H1 (cell line): ENCODE data around the gene ARHGAP12.

Experiments used
- BACH1 ChIP-seq: IDR thresholded peaks from 2 replicates; pipeline ENCODE4 v1.6.1; 2012; ENCODE audit warnings: low read length, improper control_type of control experiment
- EP300 ChIP-seq, 2 experiments: IDR thresholded peaks; 1 replicate in 1 of 2; 2 replicates in 1 of 2; pipeline ENCODE4 v1.6.1; 2011 to 2012; ENCODE audit warnings: low read depth in 2 of 2, low read length in 2 of 2, mild to moderate bottlenecking in 2 of 2, borderline replicate concordance in 1 of 2, inconsistent platforms in 1 of 2, moderate library complexity in 1 of 2
- GABPA ChIP-seq: IDR thresholded peaks from 2 replicates; pipeline ENCODE4 v1.6.1; 2011; ENCODE audit warnings: mild to moderate bottlenecking, low read length, moderate library complexity, borderline replicate concordance; ENCODE audit not compliant: insufficient read depth
- JUN ChIP-seq: IDR thresholded peaks from 2 replicates; pipeline ENCODE4 v1.6.1; 2011; ENCODE audit warnings: low read depth, mild to moderate bottlenecking, improper control_type of control experiment, low read length
- KDM5A ChIP-seq: fragments of 200-600 bp; IDR thresholded peaks from 2 replicates; pipeline ENCODE4 v1.7.1; 2012; ENCODE audit warnings: mild to moderate bottlenecking, low read length, inconsistent platforms, mixed read lengths
- POLR2AphosphoS5 ChIP-seq: IDR thresholded peaks from 2 replicates; pipeline ENCODE4 v1.6.1; 2011; ENCODE audit warnings: low read depth, low read length
- RAD21 ChIP-seq, 2 experiments: IDR thresholded peaks in 1 of 2; conservative IDR thresholded peaks in 1 of 2; 2 replicates each; pipeline ENCODE4 v1.6.1; 2011; ENCODE audit warnings: low read depth in 2 of 2, low read length in 2 of 2, improper control_type of control experiment in 1 of 2, inconsistent platforms in 1 of 2, mild to moderate bottlenecking in 1 of 2, moderate library complexity in 1 of 2
- RXRA ChIP-seq: IDR thresholded peaks from 2 replicates; pipeline ENCODE4 v1.6.1; 2011; ENCODE audit warnings: low read depth, mild to moderate bottlenecking, low read length, moderate library complexity; ENCODE audit not compliant: insufficient read depth
- SP1 ChIP-seq: IDR thresholded peaks from 2 replicates; pipeline ENCODE4 v1.6.1; 2011; ENCODE audit warnings: low read depth, low read length
- TF ChIP-seq, protein P1 (sequence below), 3 experiments: IDR thresholded peaks; 1 replicate in 2 of 3; 2 replicates in 1 of 3; pipeline versions ENCODE4 v1.5.1 to v1.6.1; 2011; ENCODE audit warnings: low read length in 3 of 3, mild to moderate bottlenecking in 3 of 3, inconsistent platforms in 2 of 3, low read depth in 1 of 3, moderate library complexity in 1 of 3; ENCODE audit not compliant: insufficient read depth in 1 of 3; ENCODE audit errors: control extremely low read depth in 1 of 3
- TF ChIP-seq, protein P2 (sequence below): IDR thresholded peaks from 2 replicates; pipeline ENCODE4 v1.6.1; 2011; ENCODE audit warnings: low read length, improper control_type of control experiment

DNA sequence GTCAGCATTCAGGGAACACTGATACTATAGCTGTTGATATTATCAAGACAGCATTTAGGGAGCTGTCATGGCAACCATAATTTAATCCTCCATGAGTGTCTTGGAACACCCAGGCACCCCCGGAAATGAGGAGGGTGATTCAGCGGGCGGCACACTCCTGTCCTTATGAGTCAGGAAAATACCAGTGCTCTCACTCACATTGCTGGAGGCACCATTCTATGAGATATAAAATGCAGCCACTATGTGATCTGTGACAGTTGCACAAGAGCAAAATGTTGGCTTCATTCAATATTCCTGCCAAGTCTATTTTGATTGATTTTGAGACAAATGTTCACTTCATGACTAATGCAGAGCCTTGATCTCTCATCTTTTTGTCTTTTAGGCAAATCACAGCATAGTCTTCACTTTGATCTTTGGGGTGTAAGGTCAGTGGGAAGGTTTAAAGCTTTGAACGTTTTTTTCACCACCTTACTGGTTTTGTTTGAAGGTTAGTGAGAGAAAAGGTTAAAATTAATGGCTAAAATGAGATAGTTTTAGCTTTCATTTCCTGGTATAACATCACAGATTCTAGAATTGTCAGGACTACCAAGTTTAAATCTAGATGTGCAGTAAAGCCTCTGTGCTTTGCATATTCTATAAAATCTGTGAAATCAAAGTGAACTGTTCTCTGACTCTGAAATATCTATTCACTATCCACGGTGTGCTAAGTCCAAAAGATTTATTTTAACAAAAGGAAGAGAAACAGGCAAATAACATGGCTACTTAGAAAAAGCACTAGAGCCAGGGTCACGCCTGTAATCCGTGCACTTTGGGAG lies 12.4 kb upstream of the ARHGAP12 start:
- TF ChIP-seq, protein P1, sequence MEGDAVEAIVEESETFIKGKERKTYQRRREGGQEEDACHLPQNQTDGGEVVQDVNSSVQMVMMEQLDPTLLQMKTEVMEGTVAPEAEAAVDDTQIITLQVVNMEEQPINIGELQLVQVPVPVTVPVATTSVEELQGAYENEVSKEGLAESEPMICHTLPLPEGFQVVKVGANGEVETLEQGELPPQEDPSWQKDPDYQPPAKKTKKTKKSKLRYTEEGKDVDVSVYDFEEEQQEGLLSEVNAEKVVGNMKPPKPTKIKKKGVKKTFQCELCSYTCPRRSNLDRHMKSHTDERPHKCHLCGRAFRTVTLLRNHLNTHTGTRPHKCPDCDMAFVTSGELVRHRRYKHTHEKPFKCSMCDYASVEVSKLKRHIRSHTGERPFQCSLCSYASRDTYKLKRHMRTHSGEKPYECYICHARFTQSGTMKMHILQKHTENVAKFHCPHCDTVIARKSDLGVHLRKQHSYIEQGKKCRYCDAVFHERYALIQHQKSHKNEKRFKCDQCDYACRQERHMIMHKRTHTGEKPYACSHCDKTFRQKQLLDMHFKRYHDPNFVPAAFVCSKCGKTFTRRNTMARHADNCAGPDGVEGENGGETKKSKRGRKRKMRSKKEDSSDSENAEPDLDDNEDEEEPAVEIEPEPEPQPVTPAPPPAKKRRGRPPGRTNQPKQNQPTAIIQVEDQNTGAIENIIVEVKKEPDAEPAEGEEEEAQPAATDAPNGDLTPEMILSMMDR (IDR thresholded peaks at IDR 0.05; ENCODE audit: control extremely low read depth in 1 of 3, insufficient read depth in 1 of 3, low read depth in 1 of 3, low read length in 3 of 3) = no peak
- TF ChIP-seq POLR2AphosphoS5 (no peak), RAD21 (IDR thresholded peaks at IDR 0.05 in 1 of 2, conservative IDR thresholded peaks at IDR 0.05 in 1 of 2; ENCODE audit: low read depth in 2 of 2, low read length in 2 of 2) (no peak), RXRA (no peak), EP300 (IDR thresholded peaks at IDR 0.05; ENCODE audit: borderline replicate concordance in 1 of 2, low read depth in 2 of 2, low read length in 2 of 2) (no peak), JUN (no peak), BACH1 (no peak), KDM5A (no peak), GABPA (no peak), SP1 (no peak)
- TF ChIP-seq, protein P2, sequence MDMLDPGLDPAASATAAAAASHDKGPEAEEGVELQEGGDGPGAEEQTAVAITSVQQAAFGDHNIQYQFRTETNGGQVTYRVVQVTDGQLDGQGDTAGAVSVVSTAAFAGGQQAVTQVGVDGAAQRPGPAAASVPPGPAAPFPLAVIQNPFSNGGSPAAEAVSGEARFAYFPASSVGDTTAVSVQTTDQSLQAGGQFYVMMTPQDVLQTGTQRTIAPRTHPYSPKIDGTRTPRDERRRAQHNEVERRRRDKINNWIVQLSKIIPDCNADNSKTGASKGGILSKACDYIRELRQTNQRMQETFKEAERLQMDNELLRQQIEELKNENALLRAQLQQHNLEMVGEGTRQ = no peak
